Stimulated activated CD4-positive, alpha-beta T cell treated with anti-CD3 and anti-CD28 coated beads, Interleukin-4, amount 100 ng/mL, for 48 hours (primary cell): ENCODE results near the gene TENT5C.

Source experiments
- DNase-seq, 2 donors: peaks; one replicate each; pipeline ENCODE4 v3.0.0-alpha.2; 2020; ENCODE audit warnings: low read depth in 2 of 2

The TENT5C gene

GRCh38 chr1:117613969-117614729 lies 8.3 kb downstream of the TENT5C start:
- no peak for DNase-seq

DNA sequence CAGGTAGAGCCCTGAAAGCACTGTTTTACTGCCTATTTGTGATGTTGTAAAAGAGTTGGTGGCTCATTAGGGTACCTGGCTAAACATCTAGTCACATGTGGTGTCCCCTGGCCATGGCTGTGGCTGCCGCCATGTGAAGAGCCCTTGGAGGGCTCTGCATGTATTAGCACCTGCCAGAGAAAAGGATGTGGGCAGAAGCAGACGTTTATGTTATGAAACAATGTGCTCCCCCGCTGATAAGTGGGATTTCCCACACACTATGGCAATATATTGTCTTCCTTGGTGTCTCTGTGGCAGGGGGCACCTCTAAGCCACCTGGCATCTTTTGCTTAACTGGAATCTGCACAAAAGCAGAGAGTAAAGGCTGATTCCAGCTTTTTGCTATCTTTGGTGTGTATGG lies 9.6 kb downstream of the TENT5C start:
- DNase-seq, result no peak

- DNase-seq, result no peak
These were observed 10.5 kb downstream of the TENT5C start for GRCh38 chr1:117616356-117616755.

GRCh38 chr1:117616967-117617366 lies 11.1 kb downstream of the TENT5C start:
- DNase-seq, result no peak

GRCh38 chr1:117618450-117619122 lies 12.7 kb downstream of the TENT5C start:
- DNase-seq, result no peak

GRCh38 chr1:117620440-117620839 lies 14.6 kb downstream of the TENT5C start:
- no peak for DNase-seq

- DNase-seq, result no peak
These were observed 15.5 kb downstream of the TENT5C start for GRCh38 chr1:117621316-117621715.

DNA sequence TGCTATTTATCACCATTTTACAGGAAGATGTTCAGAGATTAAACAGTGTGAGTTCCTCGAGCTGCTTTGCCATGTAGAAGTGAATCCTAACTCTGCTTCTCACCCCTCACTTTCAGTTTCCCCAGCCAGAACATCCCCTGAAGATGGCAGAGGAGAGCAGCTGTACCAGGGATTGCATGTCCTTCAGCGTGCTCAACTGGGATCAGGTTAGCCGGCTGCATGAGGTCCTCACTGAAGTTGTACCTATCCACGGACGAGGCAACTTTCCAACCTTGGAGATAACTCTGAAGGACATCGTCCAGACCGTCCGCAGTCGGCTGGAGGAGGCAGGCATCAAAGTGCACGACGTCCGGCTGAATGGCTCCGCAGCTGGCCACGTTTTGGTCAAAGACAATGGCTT lies 16.9 kb downstream of the TENT5C start:
- DNase-seq, result no peak

DNA sequence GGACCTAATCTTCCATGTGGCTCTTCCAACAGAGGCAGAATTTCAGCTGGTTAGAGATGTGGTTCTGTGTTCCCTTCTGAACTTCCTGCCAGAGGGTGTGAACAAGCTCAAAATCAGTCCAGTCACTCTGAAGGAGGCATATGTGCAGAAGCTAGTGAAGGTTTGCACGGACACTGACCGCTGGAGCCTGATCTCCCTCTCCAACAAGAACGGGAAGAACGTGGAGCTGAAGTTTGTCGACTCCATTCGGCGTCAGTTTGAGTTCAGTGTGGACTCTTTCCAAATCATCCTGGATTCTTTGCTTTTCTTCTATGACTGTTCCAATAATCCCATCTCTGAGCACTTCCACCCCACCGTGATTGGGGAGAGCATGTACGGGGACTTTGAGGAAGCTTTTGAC lies 17.3 kb downstream of the TENT5C start:
- DNase-seq, result no peak

- no peak for DNase-seq
These were observed 17.9 kb downstream of the TENT5C start for GRCh38 chr1:117623698-117624097.

DNA sequence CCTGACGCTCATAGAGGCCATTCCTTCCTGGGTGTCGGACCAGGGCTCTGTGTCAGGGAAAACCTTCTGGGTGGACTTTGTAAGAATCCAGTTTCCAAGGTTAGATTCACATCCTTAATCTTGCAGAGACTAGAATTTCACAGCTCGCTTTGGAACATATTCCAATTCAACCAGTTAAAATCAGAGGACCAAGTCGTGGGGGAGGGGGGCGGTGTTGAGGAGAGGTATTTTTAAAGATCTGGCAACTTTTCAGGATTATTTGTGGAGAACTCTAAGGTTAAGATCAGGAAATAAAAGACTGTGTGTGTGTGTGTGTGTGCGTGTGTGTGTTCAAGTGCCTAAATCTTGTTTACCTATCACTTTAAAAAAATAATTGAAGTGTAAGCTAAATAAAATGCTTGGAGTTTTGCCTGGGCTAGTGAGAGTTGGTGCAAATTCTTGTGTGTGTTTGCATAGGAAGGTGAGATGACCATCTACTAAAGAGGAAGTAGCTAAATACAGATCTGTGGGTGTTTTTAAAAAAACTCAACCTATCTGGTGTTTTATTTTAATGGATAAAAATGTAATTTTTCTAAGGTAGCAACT lies 21.8 kb downstream of the TENT5C start:
- DNase-seq, result no peak

DNA sequence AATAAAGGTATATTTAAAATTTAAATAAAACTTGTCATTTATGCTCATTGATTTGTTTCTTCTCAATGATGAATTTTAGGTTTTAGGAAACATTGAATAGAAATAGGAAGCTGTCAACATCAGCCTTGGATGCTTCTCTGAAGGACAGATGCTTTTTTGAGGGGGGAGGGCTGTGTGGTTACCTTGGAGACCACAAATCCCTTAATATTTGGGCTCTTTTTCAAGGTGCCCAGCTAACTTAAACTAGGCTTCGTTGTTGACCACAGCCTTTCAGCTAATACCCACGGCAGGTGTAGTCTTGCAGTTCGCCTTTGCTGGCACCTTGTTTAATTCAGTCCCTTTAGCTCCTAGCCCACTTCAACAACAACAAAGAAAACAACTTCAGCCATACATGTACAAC lies 22.5 kb downstream of the TENT5C start:
- no peak for DNase-seq

DNA sequence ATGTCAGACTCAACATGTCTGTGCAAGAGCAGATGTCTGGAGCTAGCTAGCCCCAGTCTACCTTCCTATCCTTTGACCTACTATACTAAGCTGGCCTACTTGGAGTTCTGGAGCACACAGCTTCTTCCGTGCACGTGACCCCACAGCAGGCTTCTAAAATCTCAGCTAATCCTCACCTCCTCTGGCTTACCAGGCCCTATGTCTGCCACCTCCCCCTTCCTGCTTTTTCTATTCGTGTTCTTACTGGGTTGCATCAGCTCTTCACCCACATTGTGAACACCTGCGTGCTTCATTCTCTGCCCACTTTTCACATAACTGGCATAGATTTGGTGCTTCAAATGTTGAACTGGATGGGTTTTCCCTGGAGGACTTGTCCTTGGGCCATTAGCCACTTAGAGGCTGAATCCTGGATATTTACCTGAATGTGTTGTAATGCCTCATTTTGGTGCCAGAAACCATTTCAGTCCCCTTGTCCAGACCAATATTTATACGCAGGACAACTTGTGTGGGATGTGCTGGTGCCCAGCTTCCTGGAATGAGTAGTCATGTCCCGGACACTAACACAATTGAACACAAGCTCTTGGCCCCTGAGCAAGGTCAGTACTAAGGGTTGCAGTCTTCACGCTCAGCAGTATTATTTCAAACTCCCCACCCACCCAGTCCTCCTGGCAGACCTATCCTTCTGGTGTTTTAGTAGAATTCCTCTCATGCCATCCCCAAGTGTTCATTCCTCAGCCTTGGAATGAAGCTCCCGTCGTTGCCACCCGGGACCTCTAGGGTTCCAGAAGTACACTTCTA lies 24.0 kb downstream of the TENT5C start:
- DNase-seq, result no peak

DNA sequence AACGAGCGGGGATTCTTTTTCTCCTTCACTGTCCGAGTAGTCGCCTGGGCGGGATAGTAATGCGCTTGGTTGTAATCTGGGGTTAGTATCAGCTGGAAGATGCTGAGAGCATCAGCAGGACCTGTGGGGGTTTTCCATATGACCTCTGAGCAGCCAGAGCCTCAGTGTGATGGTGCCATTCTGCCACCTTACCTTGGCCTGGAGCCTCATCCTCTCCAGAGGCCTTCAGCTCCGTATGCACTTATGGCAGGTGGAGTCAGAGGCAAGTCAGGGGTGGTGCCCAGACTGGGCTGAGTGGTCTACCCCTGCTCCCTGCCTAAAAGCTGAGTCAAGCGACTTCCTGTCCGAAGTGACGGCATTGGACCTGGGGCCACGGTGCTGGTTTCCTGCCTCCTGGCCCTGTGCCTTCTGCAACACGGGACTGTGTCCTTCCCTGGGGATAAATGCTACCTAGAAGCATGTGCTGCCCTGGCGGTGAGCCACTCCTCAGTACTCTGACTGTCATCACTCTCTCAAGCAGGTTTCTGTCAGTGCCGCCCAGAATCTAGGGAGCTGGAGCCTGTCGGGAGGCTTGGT lies 24.7 kb downstream of the TENT5C start:
- no peak for DNase-seq

DNA sequence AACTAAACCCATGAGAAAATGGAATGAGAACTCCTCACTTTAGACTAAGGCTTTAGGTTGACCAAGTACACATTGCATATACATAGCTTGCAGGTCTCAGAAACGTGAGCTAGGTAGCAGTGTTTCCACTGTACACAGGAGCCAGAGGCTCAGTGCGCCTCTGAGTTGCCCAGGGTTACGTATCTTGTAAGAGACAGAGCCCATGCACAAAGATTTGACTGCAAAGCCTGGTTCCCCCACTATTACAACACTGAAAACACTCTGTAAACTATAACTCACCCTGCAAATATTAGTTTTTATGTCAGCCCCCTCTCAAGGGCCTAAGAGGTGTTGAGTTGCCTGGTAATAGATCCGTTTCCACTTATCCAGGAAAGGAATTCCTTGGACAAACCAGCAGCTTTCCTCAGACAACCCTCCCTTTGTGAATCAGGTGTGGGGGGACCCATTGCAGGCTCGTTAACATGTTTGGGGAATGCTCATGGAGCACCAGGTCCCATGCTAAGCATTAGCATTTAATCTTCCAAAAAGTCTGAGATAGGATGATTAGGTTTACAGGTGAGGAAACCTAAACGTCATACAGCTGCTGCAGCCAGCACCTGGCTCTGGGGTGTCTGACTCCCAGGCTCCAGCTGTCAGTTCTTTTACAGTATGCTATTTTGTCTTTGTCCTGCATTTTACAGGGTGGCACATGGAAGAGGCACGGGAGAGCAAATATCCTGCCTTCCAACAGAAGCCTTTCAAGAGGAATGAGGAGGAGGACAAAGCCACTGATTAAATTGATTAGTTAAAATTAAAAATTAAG lies 25.7 kb downstream of the TENT5C start:
- DNase-seq, result no peak

- DNase-seq, result no peak
These were observed 26.6 kb downstream of the TENT5C start for GRCh38 chr1:117632269-117633067.

DNA sequence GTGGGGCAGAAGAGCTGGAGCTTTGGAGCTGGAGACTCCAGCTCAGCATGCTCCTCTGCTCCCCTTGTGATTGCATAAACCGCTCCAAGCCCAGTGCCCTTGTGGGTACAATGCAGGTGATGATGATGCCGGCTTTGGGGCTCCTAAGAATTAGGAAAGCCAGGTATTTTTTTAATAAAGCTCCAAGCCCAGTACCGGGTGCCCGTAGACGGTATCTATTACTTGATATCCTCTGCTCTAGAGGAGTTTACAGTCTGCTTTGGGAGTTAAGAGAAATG lies 27.2 kb downstream of the TENT5C start:
- no peak for DNase-seq

DNA sequence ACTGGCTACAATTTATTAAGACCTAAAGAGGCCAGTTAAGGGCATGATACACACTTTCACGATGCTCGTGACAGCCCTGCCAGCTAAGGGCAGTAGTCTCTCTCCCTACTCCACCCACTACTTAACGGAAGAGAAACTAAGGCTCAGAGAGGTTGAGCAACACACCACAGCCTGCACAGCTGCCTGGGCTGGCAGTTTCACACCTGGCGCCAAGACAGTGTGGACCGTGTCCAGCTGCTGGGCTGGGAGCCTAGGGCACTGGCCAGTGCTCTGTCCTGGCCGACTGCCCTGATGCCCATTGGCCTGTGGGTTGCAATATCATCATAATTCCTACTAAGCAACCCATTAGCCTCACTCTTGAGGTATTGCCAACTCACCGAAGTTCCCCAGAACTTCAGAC lies 27.6 kb downstream of the TENT5C start:
- no peak for DNase-seq

DNA sequence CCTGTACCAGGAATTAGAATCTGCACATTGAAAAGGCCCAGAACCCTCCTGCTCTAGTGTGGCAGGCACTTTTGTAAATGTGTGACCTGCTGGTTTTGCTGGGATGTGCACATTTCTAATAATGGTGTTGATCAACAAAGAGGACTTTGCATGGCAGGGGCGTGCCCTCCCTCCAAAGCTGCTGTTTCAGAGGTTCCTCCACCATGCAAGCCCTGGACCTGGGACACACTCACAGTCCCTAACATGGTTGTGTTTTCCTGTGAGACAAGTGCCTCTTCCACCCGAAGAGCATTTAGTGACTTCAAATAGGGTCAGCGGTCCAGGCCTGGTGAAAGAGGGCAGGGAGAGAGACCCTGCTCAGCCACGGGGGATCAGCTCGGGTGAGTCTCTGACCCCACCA lies 28.1 kb downstream of the TENT5C start:
- no peak for DNase-seq

GRCh38 chr1:117634631-117635030 lies 28.8 kb downstream of the TENT5C start:
- DNase-seq, result no peak

GRCh38 chr1:117635805-117636204 lies 30.0 kb downstream of the TENT5C start:
- DNase-seq, result no peak
